Limb (tissue), 2 donors: ENCODE measurements around the gene RNASE4.
"Not testable (repeated sequence)": the region's sequence is repeated elsewhere in the genome, so short reads cannot be mapped to it uniquely, and the experiment has no call there.

Experiments used
- DNase-seq, 2 donors: peaks; one replicate each; pipeline ENCODE4 v3.0.0-alpha.2; 2016; ENCODE audit errors: extremely low spot score in 2 of 2

The RNASE4 gene

GRCh38 chr14:20683891-20684661, at the start of gene RNASE4:
Gene RNASE4, plus strand, starts transcription at chr14:20684560. Its CDS starts 14,812 bp downstream, at chr14:20699372.
- DNase-seq: peak; percentile 74 to 88

GRCh38 chr14:20641591-20641990, 42.8 kb upstream of the RNASE4 start, which contains the start of gene OR6S1:
Gene OR6S1, minus strand, starts transcription at chr14:20641691. Its CDS starts 0 bp downstream, at chr14:20641691.
- DNase-seq: no peak

GRCh38 chr14:20642182-20642581, 42.2 kb upstream of the RNASE4 start:
- no peak for DNase-seq

- not testable (repeated sequence) for DNase-seq
These were observed 41.6 kb upstream of the RNASE4 start for GRCh38 chr14:20642755-20643154.

- no peak for DNase-seq
These were observed 39.8 kb upstream of the RNASE4 start for GRCh38 chr14:20644520-20644919.

- no peak for DNase-seq
These were observed 38.9 kb upstream of the RNASE4 start for GRCh38 chr14:20645481-20645880.

- peak in 1 of 2 donors; percentile 36 for DNase-seq
These were observed 31.1 kb upstream of the RNASE4 start for GRCh38 chr14:20652996-20653975.

GRCh38 chr14:20655851-20656250, 28.5 kb upstream of the RNASE4 start:
- no peak for DNase-seq

- DNase-seq: no peak
These were observed 28.1 kb upstream of the RNASE4 start for GRCh38 chr14:20656274-20656673.

- no peak for DNase-seq
These were observed 26.8 kb upstream of the RNASE4 start for GRCh38 chr14:20657216-20658211.

GRCh38 chr14:20658246-20658645, 26.1 kb upstream of the RNASE4 start:
- DNase-seq: no peak

GRCh38 chr14:20659336-20659735, 25.0 kb upstream of the RNASE4 start:
- DNase-seq: no peak

- DNase-seq: no peak
These were observed 24.5 kb upstream of the RNASE4 start for GRCh38 chr14:20659813-20660395.

- DNase-seq: no peak
These were observed 23.2 kb upstream of the RNASE4 start for GRCh38 chr14:20661197-20661596.

GRCh38 chr14:20662968-20663732, 21.2 kb upstream of the RNASE4 start:
- peak in 1 of 2 donors; percentile 38 for DNase-seq

- not testable (repeated sequence) for DNase-seq
These were observed 17.9 kb upstream of the RNASE4 start for GRCh38 chr14:20666400-20666961.

GRCh38 chr14:20667957-20668356, 16.4 kb upstream of the RNASE4 start:
- DNase-seq: no peak

GRCh38 chr14:20668969-20669368, 15.4 kb upstream of the RNASE4 start:
- no peak for DNase-seq

- DNase-seq: no peak
These were observed 12.6 kb upstream of the RNASE4 start for GRCh38 chr14:20671597-20672283.
